Thyroid gland (tissue), 4 donors: ENCODE data around the gene FAM193B.

Source experiments
- CTCF ChIP-seq, 6 experiments: fragments of 200-600 bp in 3 of 6; fragments of 450-650 bp in 3 of 6; sonication (generic) in 3 of 6; IDR thresholded peaks; one replicate each; pipeline ENCODE4 v1.5.1; 2016 to 2019; ENCODE audit warnings: antibody characterized with exemption in 6 of 6, mild to moderate bottlenecking in 2 of 6, inconsistent platforms in 1 of 6, moderate library complexity in 1 of 6
- POLR2A ChIP-seq, 2 donors: fragments of 450-650 bp; IDR thresholded peaks; one replicate each; pipeline ENCODE4 v1.6.1; 2017; ENCODE audit warnings: antibody characterized with exemption in 2 of 2, mild to moderate bottlenecking in 2 of 2, moderate library complexity in 1 of 2

- TF ChIP-seq CTCF (IDR thresholded peaks at IDR 0.05) (no peak), POLR2A (IDR thresholded peaks at IDR 0.05) (no peak)
Measured at GRCh38 chr5:177524941-177525655, 29.3 kb downstream of the FAM193B start.
